HL-60 (cell line): ENCODE data around the gene PLRG1.

Experiments used
- CTCF ChIP-seq: IDR thresholded peaks from one replicate; pipeline ENCODE4 v1.5.1; 2011; ENCODE audit warnings: low read length, control low read depth, inconsistent platforms; ENCODE audit not compliant: insufficient read depth
- GABPA ChIP-seq: IDR thresholded peaks from 2 replicates; pipeline ENCODE4 v1.6.1; 2012; ENCODE audit warnings: low read depth
- POLR2AphosphoS5 ChIP-seq: IDR thresholded peaks from 2 replicates; pipeline ENCODE4 v1.6.1; 2012; ENCODE audit warnings: low read depth
- SPI1 ChIP-seq: IDR thresholded peaks from 2 replicates; pipeline ENCODE4 v1.6.1; 2012; ENCODE audit warnings: low read depth, mild to moderate bottlenecking, borderline replicate concordance

DNA sequence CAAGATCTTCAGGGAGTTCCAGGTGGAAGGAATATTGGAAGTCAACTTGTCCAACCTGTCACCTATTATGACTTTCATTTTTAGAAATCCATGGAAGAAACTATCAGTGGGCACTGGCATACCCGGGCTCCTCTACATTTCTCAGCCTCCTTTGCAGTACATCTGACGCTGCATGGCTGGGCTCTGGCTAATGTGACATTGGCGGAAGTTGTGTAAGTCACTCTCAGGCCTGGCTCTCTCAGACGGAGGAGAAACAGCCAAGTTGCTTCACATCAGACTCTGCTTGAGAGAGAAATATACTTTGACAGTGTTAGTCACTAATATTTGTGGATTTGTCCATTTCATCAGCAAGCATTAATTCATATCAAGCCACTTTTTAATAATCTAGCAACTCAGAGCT lies 63.1 kb downstream of the PLRG1 start:
- TF ChIP-seq CTCF (no peak), POLR2AphosphoS5 (no peak), SPI1 (no peak), GABPA (no peak)
